Trophoblast cell (in vitro differentiated cells and primary cell): ENCODE measurements around the gene FAM117A.

Experiments used
- DNase-seq, 2 donors: peaks; one replicate each; pipeline ENCODE4 v3.0.0-alpha.2; 2016
- H2AFZ ChIP-seq: 2 replicates; pipeline ENCODE4 v1.6.1; 2013; ENCODE audit warnings: low read length, moderate library complexity, mild to moderate bottlenecking; ENCODE audit not compliant: insufficient read depth, poor library complexity
- H2AK5ac ChIP-seq: 2 replicates; pipeline ENCODE4 v1.6.1; 2013; ENCODE audit warnings: mild to moderate bottlenecking, low read length
- H2BK120ac ChIP-seq: 2 replicates; pipeline ENCODE4 v1.6.1; 2013; ENCODE audit warnings: low read length, mild to moderate bottlenecking, moderate library complexity; ENCODE audit not compliant: insufficient read depth, poor library complexity
- H2BK12ac ChIP-seq: 2 replicates; pipeline ENCODE4 v1.6.1; 2013; ENCODE audit warnings: mild to moderate bottlenecking, low read length, moderate library complexity
- H2BK5ac ChIP-seq: 2 replicates; pipeline ENCODE4 v1.6.1; 2013; ENCODE audit warnings: low read length, low read depth, moderate library complexity, mild to moderate bottlenecking; ENCODE audit not compliant: poor library complexity
- H3K14ac ChIP-seq: 2 replicates; pipeline ENCODE4 v1.6.1; 2013; ENCODE audit warnings: mild to moderate bottlenecking, low read length
- H3K18ac ChIP-seq: 2 replicates; pipeline ENCODE4 v1.6.1; 2013; ENCODE audit warnings: mild to moderate bottlenecking, low read length
- H3K23ac ChIP-seq: 2 replicates; pipeline ENCODE4 v1.6.1; 2013; ENCODE audit warnings: low read length
- H3K27ac ChIP-seq: 2 replicates; pipeline ENCODE4 v1.5.1; 2013; ENCODE audit warnings: low read depth, mild to moderate bottlenecking, inconsistent platforms, low read length, moderate library complexity
- H3K27me3 ChIP-seq: 2 replicates; pipeline ENCODE4 v1.6.1; 2013; ENCODE audit warnings: inconsistent platforms, mild to moderate bottlenecking, low read length, moderate library complexity; ENCODE audit not compliant: insufficient read depth
- H3K36me3 ChIP-seq, 2 experiments: 1 replicate in 1 of 2; 2 replicates in 1 of 2; pipeline ENCODE4 v1.6.1; 2013; ENCODE audit warnings: low read length in 2 of 2, mild to moderate bottlenecking in 2 of 2, moderate library complexity in 1 of 2; ENCODE audit not compliant: insufficient read depth in 2 of 2, control insufficient read depth in 1 of 2
- H3K4ac ChIP-seq: 2 replicates; pipeline ENCODE4 v1.6.1; 2013; ENCODE audit warnings: low read depth, mild to moderate bottlenecking, low read length, moderate library complexity
- H3K4me1 ChIP-seq, 2 experiments: 1 replicate in 1 of 2; 2 replicates in 1 of 2; pipeline ENCODE4 v1.6.1; 2013; ENCODE audit warnings: low read length in 2 of 2, mild to moderate bottlenecking in 2 of 2, moderate library complexity in 1 of 2; ENCODE audit not compliant: insufficient read depth in 2 of 2, control insufficient read depth in 1 of 2
- H3K4me2 ChIP-seq: 2 replicates; pipeline ENCODE4 v1.6.1; 2013; ENCODE audit warnings: inconsistent platforms, mild to moderate bottlenecking, low read length, moderate library complexity
- H3K4me3 ChIP-seq: 2 replicates; pipeline ENCODE4 v1.5.1; 2013; ENCODE audit warnings: mild to moderate bottlenecking, low read depth, low read length, inconsistent platforms
- H3K79me1 ChIP-seq: one replicate; pipeline ENCODE4 v1.6.1; 2013; ENCODE audit warnings: low read length
- H3K79me2 ChIP-seq: 2 replicates; pipeline ENCODE4 v1.6.1; 2013; ENCODE audit warnings: low read length, mild to moderate bottlenecking; ENCODE audit not compliant: control insufficient read depth, insufficient read depth, poor library complexity
- H3K9ac ChIP-seq: 2 replicates; pipeline ENCODE4 v1.6.1; 2013; ENCODE audit warnings: mild to moderate bottlenecking, low read length
- H3K9me3 ChIP-seq: 2 replicates; pipeline ENCODE4 v1.6.1; 2013; ENCODE audit warnings: low read depth, mild to moderate bottlenecking, control low read depth, inconsistent platforms, low read length; ENCODE audit not compliant: insufficient read depth
- H4K12ac ChIP-seq: 2 replicates; pipeline ENCODE4 v1.6.1; 2013; ENCODE audit warnings: low read depth, mild to moderate bottlenecking, low read length, moderate library complexity
- H4K8ac ChIP-seq: 2 replicates; pipeline ENCODE4 v1.6.1; 2013; ENCODE audit warnings: low read depth, mild to moderate bottlenecking, low read length, moderate library complexity
- H4K91ac ChIP-seq: one replicate; pipeline ENCODE4 v1.6.1; 2013; ENCODE audit warnings: low read depth, mild to moderate bottlenecking, low read length, moderate library complexity
- WGBS: extraction: QIAGEN DNeasy Blood & Tissue Kit; methylation state at CpG from one replicate; pipeline ENCODE4 v1.1.7; 2013; ENCODE audit warnings: missing lambda C conversion rate; ENCODE audit not compliant: insufficient read length, insufficient coverage; ENCODE audit errors: extremely low coverage; 5-methylcytosine and 5-hydroxymethylcytosine counted together

Gene FAM117A

GRCh38 chr17:49734515-49735490 lies 29.1 kb downstream of the FAM117A start:
- H3K18ac ChIP-seq, result no peak overlapping the region

DNA sequence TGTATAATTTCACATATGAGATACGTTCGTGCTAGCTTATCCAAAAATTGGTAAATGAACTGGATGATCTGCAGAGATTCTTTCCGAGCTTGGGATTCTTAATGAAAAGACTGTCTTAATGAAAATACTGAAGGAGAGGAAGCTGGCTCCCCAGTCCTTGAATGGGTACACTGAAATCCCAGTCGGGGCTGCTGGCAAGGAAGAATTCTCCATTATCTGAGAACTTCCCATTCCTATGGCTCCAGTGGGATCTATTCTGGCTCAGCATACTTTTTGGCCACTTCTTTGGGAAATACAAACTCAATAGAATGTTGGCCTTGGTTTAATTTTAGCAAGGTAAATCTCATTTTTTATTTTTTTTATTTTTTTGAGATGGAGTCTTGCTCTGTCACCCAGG lies 32.5 kb downstream of the FAM117A start:
- H4K91ac ChIP-seq, result no peak overlapping the region
- no peak overlapping the region for H3K27ac ChIP-seq
- no peak overlapping the region for H3K14ac ChIP-seq
- H3K4me1 ChIP-seq, result no peaks in the 10 kb centered on the region
- no peak overlapping the region for H2AFZ ChIP-seq
- H3K79me2 ChIP-seq, result no peaks in the 10 kb centered on the region
- no peak overlapping the region for H3K23ac ChIP-seq
- H2BK120ac ChIP-seq, result no peak overlapping the region
- no peak overlapping the region for H2BK5ac ChIP-seq
- WGBS, result no CpG with 5 or more reads among the region's 4 CpGs
- H3K79me1 ChIP-seq, result no peaks in the 10 kb centered on the region
- H3K9ac ChIP-seq, result no peak overlapping the region
- no peak for DNase-seq
- no peak overlapping the region for H3K18ac ChIP-seq
- H3K27me3 ChIP-seq, result no peaks in the 10 kb centered on the region
- H4K8ac ChIP-seq, result no peak overlapping the region
- no peaks in the 10 kb centered on the region for H3K9me3 ChIP-seq
- H3K4me3 ChIP-seq, result no peak overlapping the region
- H3K4ac ChIP-seq, result no peak overlapping the region
- no peak overlapping the region for H2BK12ac ChIP-seq
- H2AK5ac ChIP-seq, result no peak overlapping the region
- no peak overlapping the region for H3K4me2 ChIP-seq
- no peaks in the 10 kb centered on the region for H3K36me3 ChIP-seq
- H4K12ac ChIP-seq, result no peak overlapping the region

More at GRCh38 chr17:49734515-49735490, 29.1 kb downstream of the FAM117A start:
- Histone ChIP-seq H3K4me3 (no peak overlapping the region), H3K9ac (no peak overlapping the region), H4K12ac (no peak overlapping the region), H3K14ac (no peak overlapping the region), H2AFZ (no peak overlapping the region), H3K4ac (no peak overlapping the region), H4K91ac (no peak overlapping the region), H3K4me2 (no peak overlapping the region), H3K36me3 (no peaks in the 10 kb centered on the region), H3K27ac (no peak overlapping the region), H2AK5ac (no peak overlapping the region), H3K23ac (no peak overlapping the region), H2BK5ac (no peak overlapping the region), H3K9me3 (no peaks in the 10 kb centered on the region), H2BK120ac (no peak overlapping the region), H3K27me3 (no peaks in the 10 kb centered on the region), H3K79me1 (no peaks in the 10 kb centered on the region), H3K4me1 (no peaks in the 10 kb centered on the region), H3K79me2 (no peaks in the 10 kb centered on the region), H2BK12ac (no peak overlapping the region), H4K8ac (no peak overlapping the region)
- WGBS, result no CpG with 5 or more reads among the region's 13 CpGs
- DNase-seq, result no peak

- Histone ChIP-seq H4K91ac (no peak overlapping the region), H3K4me2 (no peak overlapping the region), H3K14ac (no peak overlapping the region), H3K4me1 (no peaks in the 10 kb centered on the region), H2BK5ac (no peak overlapping the region), H3K4ac (no peak overlapping the region), H2BK120ac (no peak overlapping the region), H3K9ac (no peak overlapping the region), H3K79me1 (no peaks in the 10 kb centered on the region), H3K4me3 (no peak overlapping the region), H2AK5ac (no peak overlapping the region), H4K8ac (no peak overlapping the region), H3K27me3 (no peaks in the 10 kb centered on the region), H3K18ac (no peak overlapping the region), H4K12ac (no peak overlapping the region), H2AFZ (no peak overlapping the region), H3K27ac (no peak overlapping the region), H3K36me3 (no peaks in the 10 kb centered on the region), H3K79me2 (no peaks in the 10 kb centered on the region), H2BK12ac (no peak overlapping the region), H3K23ac (no peak overlapping the region), H3K9me3 (no peaks in the 10 kb centered on the region)
- no CpG with 5 or more reads among the region's 5 CpGs for WGBS
- DNase-seq, result no peak
These were observed 33.0 kb downstream of the FAM117A start for GRCh38 chr17:49730785-49731434.

GRCh38 chr17:49730078-49730784 lies 33.7 kb downstream of the FAM117A start:
- Histone ChIP-seq H3K18ac (no peak overlapping the region), H3K9me3 (no peaks in the 10 kb centered on the region), H2BK12ac (no peak overlapping the region), H3K27me3 (no peaks in the 10 kb centered on the region), H2BK5ac (no peak overlapping the region), H4K12ac (no peak overlapping the region), H2AK5ac (no peak overlapping the region), H3K4me1 (no peaks in the 10 kb centered on the region), H3K79me1 (no peaks in the 10 kb centered on the region), H4K91ac (no peak overlapping the region), H3K14ac (no peak overlapping the region), H3K4me2 (no peak overlapping the region), H4K8ac (no peak overlapping the region), H3K27ac (no peak overlapping the region), H2AFZ (no peak overlapping the region), H3K79me2 (no peaks in the 10 kb centered on the region), H3K9ac (no peak overlapping the region), H3K4me3 (no peak overlapping the region), H3K4ac (no peak overlapping the region), H2BK120ac (no peak overlapping the region), H3K36me3 (no peaks in the 10 kb centered on the region), H3K23ac (no peak overlapping the region)
- WGBS, result no CpG with 5 or more reads among the region's 4 CpGs
- no peak for DNase-seq
